ENCODE data around the gene GUCY1B1.

DNA sequence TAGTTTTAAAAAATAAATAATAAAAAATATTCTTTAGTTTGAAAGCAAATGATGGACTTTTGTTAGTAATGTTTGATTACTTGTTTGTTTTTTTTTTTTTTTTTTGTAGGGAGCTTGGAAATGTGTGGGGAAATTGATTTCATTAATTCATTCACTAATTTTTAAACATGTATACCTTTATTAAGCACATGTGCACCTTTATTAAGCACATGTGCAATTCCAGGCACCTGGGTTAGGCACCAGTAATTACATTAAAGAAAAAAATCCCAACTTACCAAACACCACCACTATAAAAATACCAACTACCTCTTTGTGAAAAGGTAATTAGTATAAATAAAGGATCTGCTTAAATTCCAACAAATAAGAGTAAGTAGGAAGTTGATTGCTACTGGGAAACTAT, 9.5 kb downstream of the GUCY1B1 start:
- TF ChIP-seq, protein P1, sequence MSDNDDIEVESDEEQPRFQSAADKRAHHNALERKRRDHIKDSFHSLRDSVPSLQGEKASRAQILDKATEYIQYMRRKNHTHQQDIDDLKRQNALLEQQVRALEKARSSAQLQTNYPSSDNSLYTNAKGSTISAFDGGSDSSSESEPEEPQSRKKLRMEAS (IDR thresholded peaks at IDR 0.05; ENCODE audit: low read depth, low read length) = no peak
- TF ChIP-seq POLR2A (IDR thresholded peaks at IDR 0.05; ENCODE audit: extremely low read depth, insufficient read length) (no peak), MYC (IDR thresholded peaks at IDR 0.05; ENCODE audit: low read depth, low read length) (no peak)
- TF ChIP-seq, protein P2, sequence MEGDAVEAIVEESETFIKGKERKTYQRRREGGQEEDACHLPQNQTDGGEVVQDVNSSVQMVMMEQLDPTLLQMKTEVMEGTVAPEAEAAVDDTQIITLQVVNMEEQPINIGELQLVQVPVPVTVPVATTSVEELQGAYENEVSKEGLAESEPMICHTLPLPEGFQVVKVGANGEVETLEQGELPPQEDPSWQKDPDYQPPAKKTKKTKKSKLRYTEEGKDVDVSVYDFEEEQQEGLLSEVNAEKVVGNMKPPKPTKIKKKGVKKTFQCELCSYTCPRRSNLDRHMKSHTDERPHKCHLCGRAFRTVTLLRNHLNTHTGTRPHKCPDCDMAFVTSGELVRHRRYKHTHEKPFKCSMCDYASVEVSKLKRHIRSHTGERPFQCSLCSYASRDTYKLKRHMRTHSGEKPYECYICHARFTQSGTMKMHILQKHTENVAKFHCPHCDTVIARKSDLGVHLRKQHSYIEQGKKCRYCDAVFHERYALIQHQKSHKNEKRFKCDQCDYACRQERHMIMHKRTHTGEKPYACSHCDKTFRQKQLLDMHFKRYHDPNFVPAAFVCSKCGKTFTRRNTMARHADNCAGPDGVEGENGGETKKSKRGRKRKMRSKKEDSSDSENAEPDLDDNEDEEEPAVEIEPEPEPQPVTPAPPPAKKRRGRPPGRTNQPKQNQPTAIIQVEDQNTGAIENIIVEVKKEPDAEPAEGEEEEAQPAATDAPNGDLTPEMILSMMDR (IDR thresholded peaks at IDR 0.05; ENCODE audit: low read depth, low read length) = no peak
